HepG2 (cell line): Measurements from ENCODE around the gene MAP3K20. TPM values are rescaled to one million over a fixed set of nuclear protein-coding genes. Genes with fewer than 3 reads are reported as not detected.

Experiments used
- ATAC-seq: fragments of 200-7000 bp; cut with Tn5 transposase; 3 replicates; pipeline ENCODE4 v1.9.1; 2020; ENCODE audit warnings: mild to moderate bottlenecking, moderate library complexity
- BruUV-seq: library from RNA; stranded (reverse); fragments of 400-500 nt; replicated peaks from 2 replicates; lab custom pipeline; 2021; lab: Mats Ljungman, UMichigan
- CTCF ChIA-PET: fragments of 300-600 bp; formaldehyde crosslinking; extraction: SDS; loops from one replicate; lab custom pipeline; 2021; ENCODE audit warnings: low total read pairs, inconsistent platforms, low intra/inter-chr PET ratio; lab: Yijun Ruan, JAX
- POLR2A ChIA-PET: fragments of 350-600 bp; sonication (Branson Sonifier 250); formaldehyde crosslinking; loops from one replicate; lab custom pipeline; 2020; ENCODE audit warnings: antibody characterized with exemption, inconsistent platforms; lab: Yijun Ruan, JAX
- DNase-seq: peaks from one replicate; pipeline ENCODE4 v3.0.0-alpha.2; 2015; ENCODE audit warnings: low spot score
- FAIRE-seq: peaks from 3 replicates; lab custom pipeline; 2011; peaks lifted over from hg19 to GRCh38; lab: Jason Lieb, UNC
- H2AFZ ChIP-seq: one replicate; pipeline ENCODE4 v1.6.1; 2011; ENCODE audit warnings: low read length, inconsistent platforms
- H3K27ac ChIP-seq: fragments of 300-600 bp; 3 replicates; pipeline ENCODE4 v1.8.0; 2011; ENCODE audit warnings: mixed run types, mild to moderate bottlenecking, mixed read lengths, low read length, inconsistent platforms; ENCODE audit not compliant: insufficient read depth; ENCODE audit errors: extremely low read length
- H3K27me3 ChIP-seq, 2 experiments: fragments of 200-600 bp in 1 of 2; 2 replicates in 1 of 2; 3 replicates in 1 of 2; pipeline versions ENCODE4 v1.6.0 to v1.8.0; 2011; ENCODE audit warnings: low read length in 2 of 2, mild to moderate bottlenecking in 2 of 2, moderate library complexity in 2 of 2, inconsistent platforms in 1 of 2; ENCODE audit not compliant: insufficient read depth in 2 of 2, control insufficient read depth in 1 of 2
- H3K36me3 ChIP-seq, 2 experiments: fragments of 200-600 bp in 1 of 2; replicated peaks in 1 of 2; 2 replicates in 1 of 2; 3 replicates in 1 of 2; pipeline versions ENCODE4 v1.5.1 to v1.8.0; 2011; ENCODE audit warnings: low read length in 2 of 2, inconsistent platforms in 1 of 2; ENCODE audit not compliant: insufficient read depth in 2 of 2, control insufficient read depth in 1 of 2
- H3K4me1 ChIP-seq: 2 replicates; pipeline ENCODE4 v1.5.1; 2012; ENCODE audit warnings: low read length, inconsistent platforms; ENCODE audit not compliant: insufficient read depth
- H3K4me2 ChIP-seq: 2 replicates; pipeline ENCODE4 v1.6.0; 2011; ENCODE audit warnings: low read depth, low read length, inconsistent platforms
- H3K4me3 ChIP-seq, 3 experiments: fragments of 200-600 bp in 1 of 3; sonication (generic), shearing (Covaris generic) in 1 of 3; replicated peaks in 1 of 3; 2 replicates each; pipeline ENCODE4 v1.5.1; 2011 to 2016; ENCODE audit warnings: low read length in 3 of 3, inconsistent platforms in 2 of 3, low read depth in 2 of 3, mild to moderate bottlenecking in 2 of 3, control low read depth in 1 of 3, mixed read lengths in 1 of 3; ENCODE audit not compliant: insufficient read depth in 1 of 3
- H3K79me2 ChIP-seq: one replicate; pipeline ENCODE4 v1.6.1; 2011; ENCODE audit warnings: low read length, inconsistent platforms; ENCODE audit not compliant: insufficient read depth
- H3K9ac ChIP-seq: 2 replicates; pipeline ENCODE4 v1.6.0; 2011; ENCODE audit warnings: mild to moderate bottlenecking, low read depth, low read length, inconsistent platforms; ENCODE audit not compliant: insufficient read depth
- H3K9me3 ChIP-seq: 2 replicates; pipeline ENCODE4 v1.5.1; 2012; ENCODE audit warnings: mild to moderate bottlenecking, low read length
- H4K20me1 ChIP-seq: 2 replicates; pipeline ENCODE4 v1.6.0; 2011; ENCODE audit warnings: inconsistent platforms, mild to moderate bottlenecking, low read length, moderate library complexity; ENCODE audit not compliant: insufficient read depth
- ERF ChIP-seq: IDR thresholded peaks from 2 replicates; pipeline ENCODE4 v1.6.1; 2018; ENCODE audit warnings: missing biosample characterization, missing genetic modification reagents
- FOSL2 ChIP-seq: sonication (generic); formaldehyde crosslinking; IDR thresholded peaks from 2 replicates; pipeline ENCODE4 v1.4.0; 2020; ENCODE audit warnings: missing genetic modification reagents
- KAT7 ChIP-seq: IDR thresholded peaks from 2 replicates; pipeline ENCODE4 v1.6.1; 2018; ENCODE audit warnings: borderline replicate concordance, missing compliant biosample characterization
- PAX8 ChIP-seq: sonication (generic); formaldehyde crosslinking; IDR thresholded peaks from 2 replicates; pipeline ENCODE4 v1.8.0; 2022; ENCODE audit warnings: mild to moderate bottlenecking, missing genetic modification reagents, borderline replicate concordance
- SIX4 ChIP-seq: sonication (generic); formaldehyde crosslinking; IDR thresholded peaks from 2 replicates; pipeline ENCODE4 v1.4.0; 2020; ENCODE audit warnings: missing genetic modification reagents
- SNAI1 ChIP-seq: sonication (generic); formaldehyde crosslinking; IDR thresholded peaks from 2 replicates; pipeline ENCODE4 v1.5.0; 2020; ENCODE audit warnings: mild to moderate bottlenecking, missing genetic modification reagents, borderline replicate concordance
- SOX6 ChIP-seq, 2 experiments: fragments of 450-650 bp in 1 of 2; sonication (generic) in 1 of 2; formaldehyde crosslinking in 1 of 2; IDR thresholded peaks; 2 replicates each; pipeline versions ENCODE4 v1.4.0 to v1.6.1; 2017 to 2020; ENCODE audit warnings: antibody characterized with exemption in 1 of 2, mild to moderate bottlenecking in 1 of 2, missing genetic modification reagents in 1 of 2
- SP140L ChIP-seq: sonication (generic); formaldehyde crosslinking; IDR thresholded peaks from 2 replicates; pipeline ENCODE4 v1.4.0; 2020; ENCODE audit warnings: missing genetic modification reagents, borderline replicate concordance
- TSC22D2 ChIP-seq: sonication (generic); formaldehyde crosslinking; IDR thresholded peaks from 2 replicates; pipeline ENCODE4 v1.5.1; 2020; ENCODE audit warnings: missing genetic modification reagents, mild to moderate bottlenecking, borderline replicate concordance
- YY1 ChIP-seq: IDR thresholded peaks from 2 replicates; pipeline ENCODE4 v1.6.1; 2011; ENCODE audit warnings: low read length, low read depth, moderate library complexity, mild to moderate bottlenecking; ENCODE audit not compliant: insufficient read depth, insufficient replicate concordance
- ZBTB44 ChIP-seq: sonication (generic); formaldehyde crosslinking; IDR thresholded peaks from 2 replicates; pipeline ENCODE4 v1.4.0; 2020; ENCODE audit warnings: missing genetic modification reagents
- ZNF142 ChIP-seq: sonication (generic); formaldehyde crosslinking; IDR thresholded peaks from 2 replicates; pipeline ENCODE4 v1.4.0; 2020; ENCODE audit warnings: missing genetic modification reagents
- ZNF414 ChIP-seq: sonication (generic); formaldehyde crosslinking; IDR thresholded peaks from 2 replicates; pipeline ENCODE4 v1.5.0; 2020; ENCODE audit warnings: missing genetic modification reagents
- ZNF580 ChIP-seq: IDR thresholded peaks from 2 replicates; pipeline ENCODE4 v1.6.1; 2016; ENCODE audit warnings: low read depth, borderline replicate concordance
- ZNF800 ChIP-seq: sonication (generic); formaldehyde crosslinking; IDR thresholded peaks from 2 replicates; pipeline ENCODE4 v1.4.0; 2020; ENCODE audit warnings: missing genetic modification reagents
- WGBS: methylation state at CpG from one replicate; pipeline ENCODE4 v1.1.6; 2017; ENCODE audit warnings: low lambda C conversion rate; 5-methylcytosine and 5-hydroxymethylcytosine counted together
- in situ Hi-C: cut with HindIII; loops from 2 replicates; pipeline ENCODE4 v1.10.0; 2017; ENCODE audit warnings: low pct_unique_long_range_greater_than_20kb; ENCODE audit not compliant: extremely low pct_ligation_motif_present
- intact Hi-C: fragments of 100-400 bp; cut with micrococcal nuclease; formaldehyde crosslinking; loops from one replicate; pipeline ENCODE4 v1.10.0; 2022; ENCODE audit not compliant: unreplicated experiment
- polyA plus RNA-seq, 8 experiments: library from polyadenylated mRNA; depleted of rRNA in 3 of 8; stranded (reverse) in 7 of 8; unstranded in 1 of 8; fragments of >200 nt; fragmentation: Illumina TruSeq in 4 of 8; extraction: Trizol in 4 of 8; gene quantifications; 2 replicates each; pipeline versions ENCODE4 v1.2.1 to v1.2.3, GENCODE V29; 2011 to 2016; ENCODE audit warnings: low read depth in 4 of 8, missing spikeins in 1 of 8, mixed read lengths in 1 of 8; ENCODE audit not compliant: insufficient read depth in 1 of 8
- total RNA-seq, 5 experiments: library from RNA; depleted of rRNA; stranded (reverse); fragments of >200 nt; fragmentation: Illumina TruSeq; extraction: Trizol; gene quantifications; 2 replicates each; pipeline ENCODE4 v1.2.3, GENCODE V29; 2016; ENCODE audit warnings: low read depth in 1 of 5

The MAP3K20 gene
- total and polyA plus RNA-seq, 2 of the 13 experiments (the other 11 are each of a cell fraction or from before 2014, with no cell fraction given) = 5.2 to 13.5 TPM

GRCh38 chr2:173238385-173238784 lies 162.7 kb downstream of the MAP3K20 start:
- no peaks in the 10 kb centered on the region for H3K79me2 ChIP-seq
- no TSS peak for BruUV-seq
- peak; percentile 28 for FAIRE-seq
- H2AFZ ChIP-seq = no peak overlapping the region
- ATAC-seq = no peak
- H3K36me3 ChIP-seq = no peaks in the 10 kb centered on the region
- peaks cover 13% of the 10 kb centered on the region for H3K4me1 ChIP-seq
- CTCF ChIA-PET = no interaction called here
- intact Hi-C loops (no loop called here), in situ Hi-C loops (no loop called here)
- POLR2A ChIA-PET = no interaction called here
- peak; percentile 25 for DNase-seq
- H3K27ac ChIP-seq = no peak overlapping the region
- no peaks in the 10 kb centered on the region for H3K27me3 ChIP-seq
- H3K9me3 ChIP-seq = no peaks in the 10 kb centered on the region
- H3K4me3 ChIP-seq = no peak overlapping the region
- no peak overlapping the region for H3K4me2 ChIP-seq
- no peak overlapping the region for H3K9ac ChIP-seq
- 66% methylated on average over 4 of the region's 4 CpGs for WGBS
- H4K20me1 ChIP-seq = no peaks in the 10 kb centered on the region
- TF ChIP-seq PAX8 (CRISPR knock-in tag) = no peak
- no peak for TF ChIP-seq SIX4 (CRISPR knock-in tag)
- no peak for TF ChIP-seq ZNF414 (CRISPR knock-in tag)
- no peak for TF ChIP-seq SNAI1 (CRISPR knock-in tag)
- TF ChIP-seq ZBTB44 (CRISPR knock-in tag) = no peak
- TF ChIP-seq ZNF800 = no peak
- TF ChIP-seq FOSL2 (CRISPR knock-in tag) = no peak
- no peak for TF ChIP-seq TSC22D2 (CRISPR knock-in tag)
- no peak for TF ChIP-seq ERF
- TF ChIP-seq ZNF142 (CRISPR knock-in tag) = no peak
- no peak for TF ChIP-seq YY1
- no peak for TF ChIP-seq ZNF580 (CRISPR knock-in tag)
- TF ChIP-seq KAT7 (CRISPR knock-in tag) = no peak
- TF ChIP-seq SP140L (CRISPR knock-in tag) = no peak
- no peak for TF ChIP-seq SOX6 (IDR thresholded peaks at IDR 0.05)
- peak; percentile 65 for TF ChIP-seq SOX6 (CRISPR knock-in tag; IDR thresholded peaks at IDR 0.05)
